Measurements from ENCODE around the gene MAGI2.

DNA sequence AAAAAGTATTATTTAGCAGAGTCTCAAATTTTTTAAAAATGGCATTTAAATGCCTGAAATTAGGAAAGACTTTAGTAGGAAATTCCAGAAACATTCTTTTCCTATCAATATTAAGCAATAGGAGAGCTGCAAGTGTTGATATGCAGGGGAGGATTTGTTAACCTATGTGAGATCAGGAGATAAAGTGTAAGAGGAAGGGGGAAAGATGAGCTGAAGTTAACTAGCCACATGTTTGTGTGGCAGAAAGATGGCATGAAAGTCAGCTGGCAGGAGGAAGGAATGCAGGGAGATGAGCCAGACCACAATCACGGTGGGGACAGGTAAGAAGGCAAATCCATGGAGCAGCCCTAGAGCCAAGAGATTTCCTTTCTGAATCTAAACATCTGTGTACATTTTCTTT, 303.6 kb downstream of the MAGI2 start:
- TF ChIP-seq, protein P1, sequence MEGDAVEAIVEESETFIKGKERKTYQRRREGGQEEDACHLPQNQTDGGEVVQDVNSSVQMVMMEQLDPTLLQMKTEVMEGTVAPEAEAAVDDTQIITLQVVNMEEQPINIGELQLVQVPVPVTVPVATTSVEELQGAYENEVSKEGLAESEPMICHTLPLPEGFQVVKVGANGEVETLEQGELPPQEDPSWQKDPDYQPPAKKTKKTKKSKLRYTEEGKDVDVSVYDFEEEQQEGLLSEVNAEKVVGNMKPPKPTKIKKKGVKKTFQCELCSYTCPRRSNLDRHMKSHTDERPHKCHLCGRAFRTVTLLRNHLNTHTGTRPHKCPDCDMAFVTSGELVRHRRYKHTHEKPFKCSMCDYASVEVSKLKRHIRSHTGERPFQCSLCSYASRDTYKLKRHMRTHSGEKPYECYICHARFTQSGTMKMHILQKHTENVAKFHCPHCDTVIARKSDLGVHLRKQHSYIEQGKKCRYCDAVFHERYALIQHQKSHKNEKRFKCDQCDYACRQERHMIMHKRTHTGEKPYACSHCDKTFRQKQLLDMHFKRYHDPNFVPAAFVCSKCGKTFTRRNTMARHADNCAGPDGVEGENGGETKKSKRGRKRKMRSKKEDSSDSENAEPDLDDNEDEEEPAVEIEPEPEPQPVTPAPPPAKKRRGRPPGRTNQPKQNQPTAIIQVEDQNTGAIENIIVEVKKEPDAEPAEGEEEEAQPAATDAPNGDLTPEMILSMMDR (IDR thresholded peaks at IDR 0.05), result no peak
- TF ChIP-seq POLR2A (IDR thresholded peaks at IDR 0.05), result no peak
